Measurements from ENCODE around the gene KDM2B. TPM values are rescaled to one million over a fixed set of nuclear protein-coding genes. Genes with fewer than 3 reads are reported as not detected.
"Not testable (repeated sequence)": the region's sequence is repeated elsewhere in the genome, so short reads cannot be mapped to it uniquely, and the experiment has no call there.

Gene KDM2B
- total and polyA plus RNA-seq, 7 experiments from 2014 or later, result 12.6 to 91.7 (median 76.1) TPM

- Mint-ChIP-seq H3K36me3 (peaks cover 0 to 7% (median 0%) of the 10 kb centered on the region in 5 donors), H3K27ac (peak overlapping the region in 1 of 9 donors; percentile 30), H3K4me3 (peak overlapping the region in 1 of 10 donors; percentile 78), H3K4me1 (peaks cover 0 to 17% (median 9%) of the 10 kb centered on the region in 7 donors), H3K27me3 (no peaks in the 10 kb centered on the region), H3K9me3 (peaks cover 0 to 5% (median 0%) of the 10 kb centered on the region in 11 donors)
- Histone ChIP-seq H3K9me3 (ENCODE audit: control insufficient read depth in 2 of 3, low read length in 3 of 3) (no peaks in the 10 kb centered on the region), H3K4me3 (ENCODE audit: low read length) (no peak overlapping the region), H3K27ac (ENCODE audit: low read depth, low read length) (no peak overlapping the region), H3K27me3 (ENCODE audit: control insufficient read depth in 2 of 2, insufficient read depth in 2 of 2, low read length in 2 of 2) (no peaks in the 10 kb centered on the region), H3K4me1 (ENCODE audit: control insufficient read depth in 2 of 2, insufficient read depth in 2 of 2, low read length in 2 of 2) (peaks cover 0 to 7% of the 10 kb centered on the region in 2 donors), H3K36me3 (ENCODE audit: control insufficient read depth in 2 of 3, insufficient read depth in 3 of 3, low read length in 3 of 3) (no peaks in the 10 kb centered on the region)
- intact Hi-C loops (cut with micrococcal nuclease), result no loop called here
- ATAC-seq, result no peak
- ChIA-PET CTCF (no interaction called here), POLR2A (interaction anchor here (0.5 to 1.6 kb wide), 4 partner anchors 9 to 1239 kb away, joined by 3 to 8 read pairs (median 3); no protein-coding TSS in a partner anchor)
- DNase-seq, result no peak
Observed at GRCh38 chr12:121392325-121392716, 188.5 kb downstream of the KDM2B start.

- Mint-ChIP-seq H3K9me3 (peaks cover 0 to 5% (median 0%) of the 10 kb centered on the region in 11 donors), H3K27me3 (no peaks in the 10 kb centered on the region), H3K4me1 (peaks cover 0 to 17% (median 9%) of the 10 kb centered on the region in 7 donors), H3K36me3 (peaks cover 0 to 7% (median 0%) of the 10 kb centered on the region in 5 donors), H3K27ac (peak overlapping the region in 7 of 9 donors; percentile 30 to 79 (median 60)), H3K4me3 (peak overlapping the region; percentile 8 to 78 (median 64))
- no peak overlapping the region for H3K4me3 ChIP-seq (ENCODE audit: low read length)
- peak; percentile 57 for ATAC-seq
- CTCF ChIA-PET, result no interaction called here
- no peaks in the 10 kb centered on the region for H3K27me3 ChIP-seq (ENCODE audit: control insufficient read depth in 2 of 2, insufficient read depth in 2 of 2, low read length in 2 of 2)
- no peaks in the 10 kb centered on the region for H3K9me3 ChIP-seq (ENCODE audit: control insufficient read depth in 2 of 3, low read length in 3 of 3)
- intact Hi-C loops (cut with micrococcal nuclease), result loop anchor here in 1 of 2 donors (1.0 kb wide), 1 partner anchor 9 kb away; the partner anchor contains the start of gene RNF34
- H3K27ac ChIP-seq (ENCODE audit: low read depth, low read length), result peak overlapping the region; percentile 3
- peaks cover 0 to 7% of the 10 kb centered on the region in 2 donors for H3K4me1 ChIP-seq (ENCODE audit: control insufficient read depth in 2 of 2, insufficient read depth in 2 of 2, low read length in 2 of 2)
- peak in 4 of 9 donors; percentile 12 to 31 (median 16) for DNase-seq
- no peaks in the 10 kb centered on the region for H3K36me3 ChIP-seq (ENCODE audit: control insufficient read depth in 2 of 3, insufficient read depth in 3 of 3, low read length in 3 of 3)
- POLR2A ChIA-PET, result interaction anchor here (0.5 to 1.6 kb wide), 5 partner anchors 8 to 1243 kb away, joined by 3 to 8 read pairs (median 3); no protein-coding TSS in a partner anchor
Observed at GRCh38 chr12:121391619-121392324, 189.1 kb downstream of the KDM2B start.

- H3K36me3 Mint-ChIP-seq, result peaks cover 0 to 7% (median 0%) of the 10 kb centered on the region in 5 donors
- Histone ChIP-seq H3K9me3 (ENCODE audit: control insufficient read depth in 2 of 3, low read length in 3 of 3) (no peaks in the 10 kb centered on the region), H3K27me3 (ENCODE audit: control insufficient read depth in 2 of 2, insufficient read depth in 2 of 2, low read length in 2 of 2) (no peaks in the 10 kb centered on the region), H3K4me3 (ENCODE audit: low read length) (no peak overlapping the region), H3K27ac (ENCODE audit: low read depth, low read length) (no peak overlapping the region), H3K36me3 (ENCODE audit: control insufficient read depth in 2 of 3, insufficient read depth in 3 of 3, low read length in 3 of 3) (no peaks in the 10 kb centered on the region), H3K4me1 (ENCODE audit: control insufficient read depth in 2 of 2, insufficient read depth in 2 of 2, low read length in 2 of 2) (peaks cover 0 to 7% of the 10 kb centered on the region in 2 donors)
- ChIA-PET POLR2A (no interaction called here), CTCF (no interaction called here)
- H3K27ac Mint-ChIP-seq, result peak overlapping the region in 2 of 9 donors; percentile 36 to 45
- no peak overlapping the region for H3K4me3 Mint-ChIP-seq
- DNase-seq (no peak), ATAC-seq (no peak)
- peaks cover 0 to 5% (median 0%) of the 10 kb centered on the region in 11 donors for H3K9me3 Mint-ChIP-seq
- no peaks in the 10 kb centered on the region for H3K27me3 Mint-ChIP-seq
- peaks cover 0 to 17% (median 9%) of the 10 kb centered on the region in 7 donors for H3K4me1 Mint-ChIP-seq
- intact Hi-C loops (cut with micrococcal nuclease), result loop anchor here in 1 of 2 donors (1.0 kb wide), 1 partner anchor 9 kb away; the partner anchor contains the start of gene RNF34
Observed at GRCh38 chr12:121390856-121391255, 190.0 kb downstream of the KDM2B start.

GRCh38 chr12:121388421-121388981 lies 192.3 kb downstream of the KDM2B start:
- Mint-ChIP-seq H3K4me3 (peak overlapping the region in 1 of 10 donors; percentile 1), H3K36me3 (peaks cover 0 to 7% (median 0%) of the 10 kb centered on the region in 5 donors), H3K4me1 (peaks cover 0 to 17% (median 9%) of the 10 kb centered on the region in 7 donors), H3K9me3 (peaks cover 0 to 5% (median 0%) of the 10 kb centered on the region in 11 donors), H3K27me3 (peaks cover 0 to 5% (median 0%) of the 10 kb centered on the region in 5 donors), H3K27ac (peak overlapping the region in 3 of 9 donors; percentile 7 to 81 (median 25))
- H3K27ac ChIP-seq (ENCODE audit: low read depth, low read length), result no peak overlapping the region
- ChIA-PET POLR2A (interaction anchor here (1.2 kb wide), 1 partner anchor 9 kb away, joined by 3 read pairs; no protein-coding TSS in a partner anchor), CTCF (no interaction called here)
- no peaks in the 10 kb centered on the region for H3K27me3 ChIP-seq (ENCODE audit: control insufficient read depth in 2 of 2, insufficient read depth in 2 of 2, low read length in 2 of 2)
- H3K9me3 ChIP-seq (ENCODE audit: control insufficient read depth in 2 of 3, low read length in 3 of 3), result no peaks in the 10 kb centered on the region
- no peak overlapping the region for H3K4me3 ChIP-seq (ENCODE audit: low read length)
- intact Hi-C loops (cut with micrococcal nuclease), result no loop called here
- DNase-seq (no peak), ATAC-seq (peak; percentile 60)
- H3K4me1 ChIP-seq (ENCODE audit: control insufficient read depth in 2 of 2, insufficient read depth in 2 of 2, low read length in 2 of 2), result peaks cover 0 to 7% of the 10 kb centered on the region in 2 donors
- no peaks in the 10 kb centered on the region for H3K36me3 ChIP-seq (ENCODE audit: control insufficient read depth in 2 of 3, insufficient read depth in 3 of 3, low read length in 3 of 3)

- H3K9me3 Mint-ChIP-seq; POLR2A ChIA-PET; H3K4me1 ChIP-seq (ENCODE audit: control insufficient read depth in 2 of 2, insufficient read depth in 2 of 2, low read length in 2 of 2); ATAC-seq; H3K27ac ChIP-seq (ENCODE audit: low read depth, low read length); H3K27me3 ChIP-seq (ENCODE audit: control insufficient read depth in 2 of 2, insufficient read depth in 2 of 2, low read length in 2 of 2); H3K27me3 Mint-ChIP-seq; H3K4me3 ChIP-seq (ENCODE audit: low read length); intact Hi-C loops (cut with micrococcal nuclease); H3K27ac Mint-ChIP-seq; H3K36me3 ChIP-seq (ENCODE audit: control insufficient read depth in 2 of 3, insufficient read depth in 3 of 3, low read length in 3 of 3); H3K4me3 Mint-ChIP-seq; CTCF ChIA-PET; H3K9me3 ChIP-seq (ENCODE audit: control insufficient read depth in 2 of 3, low read length in 3 of 3); H3K36me3 Mint-ChIP-seq; DNase-seq; H3K4me1 Mint-ChIP-seq: not testable (repeated sequence)
Observed at GRCh38 chr12:121384891-121385290, 195.9 kb downstream of the KDM2B start.

- Mint-ChIP-seq H3K27ac (no peak overlapping the region), H3K27me3 (peaks cover 0 to 9% (median 0%) of the 10 kb centered on the region in 5 donors), H3K4me1 (peaks cover 0 to 3% (median 0%) of the 10 kb centered on the region in 7 donors), H3K36me3 (no peaks in the 10 kb centered on the region), H3K4me3 (no peak overlapping the region), H3K9me3 (peaks cover 0 to 1% (median 0%) of the 10 kb centered on the region in 11 donors)
- H3K9me3 ChIP-seq (ENCODE audit: control insufficient read depth in 2 of 3, low read length in 3 of 3), result no peaks in the 10 kb centered on the region
- no peak overlapping the region for H3K27ac ChIP-seq (ENCODE audit: low read depth, low read length)
- no peaks in the 10 kb centered on the region for H3K4me1 ChIP-seq (ENCODE audit: control insufficient read depth in 2 of 2, insufficient read depth in 2 of 2, low read length in 2 of 2)
- H3K27me3 ChIP-seq (ENCODE audit: control insufficient read depth in 2 of 2, insufficient read depth in 2 of 2, low read length in 2 of 2), result peaks cover 0 to 3% of the 10 kb centered on the region in 2 donors
- ChIA-PET CTCF (no interaction called here), POLR2A (interaction anchor here (0.6 to 0.8 kb wide), 3 partner anchors 8 to 144 kb away, joined by 3 to 4 read pairs (median 3); no protein-coding TSS in a partner anchor)
- H3K36me3 ChIP-seq (ENCODE audit: control insufficient read depth in 2 of 3, insufficient read depth in 3 of 3, low read length in 3 of 3), result no peaks in the 10 kb centered on the region
- ATAC-seq, result no peak
- intact Hi-C loops (cut with micrococcal nuclease), result no loop called here
- no peak for DNase-seq
- H3K4me3 ChIP-seq (ENCODE audit: low read length), result no peak overlapping the region
Observed at GRCh38 chr12:121383601-121384021, 197.2 kb downstream of the KDM2B start.

All from naive thymus-derived CD4-positive, alpha-beta T cell (primary cell).